Suprapubic skin (tissue), 4 donors: Measurements from ENCODE around the gene FOXRED2.

Source experiments
- EP300 ChIP-seq: sonication (generic); formaldehyde crosslinking; IDR thresholded peaks from one replicate; pipeline ENCODE4 v1.6.1; 2017; ENCODE audit warnings: antibody characterized with exemption
- POLR2AphosphoS5 ChIP-seq, 3 donors: sonication (generic); formaldehyde crosslinking; IDR thresholded peaks; one replicate each; pipeline ENCODE4 v1.6.1; 2017; ENCODE audit warnings: antibody characterized with exemption in 3 of 3
- TF ChIP-seq, protein P1 (sequence below), 2 donors: fragments of 200-600 bp in 1 of 2; fragments of 450-650 bp in 1 of 2; sonication (generic) in 1 of 2; IDR thresholded peaks; one replicate each; pipeline ENCODE4 v1.5.1; 2016 to 2019; ENCODE audit warnings: antibody characterized with exemption in 2 of 2, mild to moderate bottlenecking in 1 of 2, moderate library complexity in 1 of 2

DNA sequence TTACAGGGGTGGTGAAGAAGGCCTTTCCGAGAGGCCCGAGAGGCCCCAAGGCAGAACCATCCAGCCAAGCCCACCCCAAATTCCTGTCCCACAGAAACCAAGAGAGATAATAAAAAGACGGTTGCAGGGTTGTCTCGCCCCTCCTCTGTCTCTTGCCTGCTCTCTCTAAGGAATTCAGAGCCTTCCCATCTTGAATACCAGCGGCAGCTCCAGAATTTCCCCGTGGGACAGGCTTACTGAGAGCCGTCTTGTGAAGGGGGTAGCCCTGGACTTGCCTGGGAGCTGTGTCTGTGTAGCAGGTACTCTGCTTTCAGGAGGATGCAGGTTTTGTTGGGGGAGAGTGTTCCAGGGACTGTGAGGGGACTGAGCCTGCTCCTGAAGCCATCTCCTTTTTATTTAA is 31.7 kb upstream of the FOXRED2 start:
- TF ChIP-seq, protein P1, sequence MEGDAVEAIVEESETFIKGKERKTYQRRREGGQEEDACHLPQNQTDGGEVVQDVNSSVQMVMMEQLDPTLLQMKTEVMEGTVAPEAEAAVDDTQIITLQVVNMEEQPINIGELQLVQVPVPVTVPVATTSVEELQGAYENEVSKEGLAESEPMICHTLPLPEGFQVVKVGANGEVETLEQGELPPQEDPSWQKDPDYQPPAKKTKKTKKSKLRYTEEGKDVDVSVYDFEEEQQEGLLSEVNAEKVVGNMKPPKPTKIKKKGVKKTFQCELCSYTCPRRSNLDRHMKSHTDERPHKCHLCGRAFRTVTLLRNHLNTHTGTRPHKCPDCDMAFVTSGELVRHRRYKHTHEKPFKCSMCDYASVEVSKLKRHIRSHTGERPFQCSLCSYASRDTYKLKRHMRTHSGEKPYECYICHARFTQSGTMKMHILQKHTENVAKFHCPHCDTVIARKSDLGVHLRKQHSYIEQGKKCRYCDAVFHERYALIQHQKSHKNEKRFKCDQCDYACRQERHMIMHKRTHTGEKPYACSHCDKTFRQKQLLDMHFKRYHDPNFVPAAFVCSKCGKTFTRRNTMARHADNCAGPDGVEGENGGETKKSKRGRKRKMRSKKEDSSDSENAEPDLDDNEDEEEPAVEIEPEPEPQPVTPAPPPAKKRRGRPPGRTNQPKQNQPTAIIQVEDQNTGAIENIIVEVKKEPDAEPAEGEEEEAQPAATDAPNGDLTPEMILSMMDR (IDR thresholded peaks at IDR 0.05): no peak
- TF ChIP-seq POLR2AphosphoS5 (IDR thresholded peaks at IDR 0.05): no peak
- no peak for TF ChIP-seq EP300
